HL-60 (cell line): ENCODE measurements around the gene CES4A.

Experiments
- DNase-seq, 2 experiments: peaks; one replicate each; pipeline ENCODE4 v3.0.0-alpha.2; 2010 to 2020; ENCODE audit warnings: low read depth in 1 of 2, low spot score in 1 of 2
- H3K27ac ChIP-seq: fragments of 250-450 bp; sonication (Bioruptor Pico); replicated peaks from 2 replicates; pipeline ENCODE4 v1.5.1; 2020; ENCODE audit warnings: mild to moderate bottlenecking, moderate library complexity
- H3K27me3 ChIP-seq: fragments of 250-450 bp; sonication (Bioruptor Pico); 2 replicates; pipeline ENCODE4 v1.5.1; 2021; ENCODE audit warnings: mild to moderate bottlenecking, moderate library complexity; ENCODE audit not compliant: insufficient read depth, poor library complexity, severe bottlenecking
- H3K4me3 ChIP-seq: replicated peaks from 2 replicates; pipeline ENCODE4 v1.5.1; 2011; ENCODE audit warnings: mild to moderate bottlenecking, control low read depth, low read length; ENCODE audit not compliant: insufficient read depth
- CTCF ChIP-seq: IDR thresholded peaks from one replicate; pipeline ENCODE4 v1.5.1; 2011; ENCODE audit warnings: low read length, control low read depth, inconsistent platforms; ENCODE audit not compliant: insufficient read depth
- GABPA ChIP-seq: IDR thresholded peaks from 2 replicates; pipeline ENCODE4 v1.6.1; 2012; ENCODE audit warnings: low read depth
- POLR2AphosphoS5 ChIP-seq: IDR thresholded peaks from 2 replicates; pipeline ENCODE4 v1.6.1; 2012; ENCODE audit warnings: low read depth
- REST ChIP-seq: IDR thresholded peaks from 2 replicates; pipeline ENCODE4 v1.6.1; 2012; ENCODE audit warnings: low read depth; ENCODE audit not compliant: insufficient replicate concordance
- SPI1 ChIP-seq: IDR thresholded peaks from 2 replicates; pipeline ENCODE4 v1.6.1; 2012; ENCODE audit warnings: low read depth, mild to moderate bottlenecking, borderline replicate concordance

The CES4A gene

GRCh38 chr16:67024384-67025209 lies 36.2 kb downstream of the CES4A start:
- TF ChIP-seq SPI1: no peak
- TF ChIP-seq POLR2AphosphoS5: no peak
- TF ChIP-seq GABPA: no peak
- no peak for TF ChIP-seq CTCF
- no peak for TF ChIP-seq REST
- Histone ChIP-seq H3K27me3 (no peaks in the 10 kb centered on the region), H3K27ac (no peak overlapping the region), H3K4me3 (no peak overlapping the region)
- DNase-seq: no peak

- no peak for DNase-seq
- Histone ChIP-seq H3K27ac (no peak overlapping the region), H3K27me3 (no peaks in the 10 kb centered on the region), H3K4me3 (no peak overlapping the region)
- TF ChIP-seq CTCF: no peak
- no peak for TF ChIP-seq REST
- TF ChIP-seq POLR2AphosphoS5: no peak
- no peak for TF ChIP-seq GABPA
- no peak for TF ChIP-seq SPI1
Observed at GRCh38 chr16:67025210-67025550, 36.8 kb downstream of the CES4A start.

- DNase-seq: no peak
- TF ChIP-seq POLR2AphosphoS5 (no peak), SPI1 (no peak), REST (no peak), GABPA (no peak), CTCF (no peak)
- H3K27ac ChIP-seq: no peak overlapping the region
- no peak overlapping the region for H3K4me3 ChIP-seq
- no peaks in the 10 kb centered on the region for H3K27me3 ChIP-seq
Observed at GRCh38 chr16:67026570-67026969, 38.2 kb downstream of the CES4A start.
